HepG2 (cell line): Measurements from ENCODE around the gene LBX2. TPM values are rescaled to one million over a fixed set of nuclear protein-coding genes. Genes with fewer than 3 reads are reported as not detected.

Experiments
- ATAC-seq: fragments of 200-7000 bp; cut with Tn5 transposase; 3 replicates; pipeline ENCODE4 v1.9.1; 2020; ENCODE audit warnings: mild to moderate bottlenecking, moderate library complexity
- BruUV-seq: library from RNA; stranded (reverse); fragments of 400-500 nt; replicated peaks from 2 replicates; lab custom pipeline; 2021; lab: Mats Ljungman, UMichigan
- CTCF ChIA-PET: fragments of 300-600 bp; formaldehyde crosslinking; extraction: SDS; loops from one replicate; lab custom pipeline; 2021; ENCODE audit warnings: low total read pairs, inconsistent platforms, low intra/inter-chr PET ratio; lab: Yijun Ruan, JAX
- POLR2A ChIA-PET: fragments of 350-600 bp; sonication (Branson Sonifier 250); formaldehyde crosslinking; loops from one replicate; lab custom pipeline; 2020; ENCODE audit warnings: antibody characterized with exemption, inconsistent platforms; lab: Yijun Ruan, JAX
- DNase-seq: peaks from one replicate; pipeline ENCODE4 v3.0.0-alpha.2; 2015; ENCODE audit warnings: low spot score
- FAIRE-seq: peaks from 3 replicates; lab custom pipeline; 2011; peaks lifted over from hg19 to GRCh38; lab: Jason Lieb, UNC
- H2AFZ ChIP-seq: one replicate; pipeline ENCODE4 v1.6.1; 2011; ENCODE audit warnings: low read length, inconsistent platforms
- H3K27ac ChIP-seq: fragments of 300-600 bp; 3 replicates; pipeline ENCODE4 v1.8.0; 2011; ENCODE audit warnings: mixed run types, mild to moderate bottlenecking, mixed read lengths, low read length, inconsistent platforms; ENCODE audit not compliant: insufficient read depth; ENCODE audit errors: extremely low read length
- H3K27me3 ChIP-seq, 2 experiments: fragments of 200-600 bp in 1 of 2; 2 replicates in 1 of 2; 3 replicates in 1 of 2; pipeline versions ENCODE4 v1.6.0 to v1.8.0; 2011; ENCODE audit warnings: low read length in 2 of 2, mild to moderate bottlenecking in 2 of 2, moderate library complexity in 2 of 2, inconsistent platforms in 1 of 2; ENCODE audit not compliant: insufficient read depth in 2 of 2, control insufficient read depth in 1 of 2
- H3K36me3 ChIP-seq, 2 experiments: fragments of 200-600 bp in 1 of 2; replicated peaks in 1 of 2; 2 replicates in 1 of 2; 3 replicates in 1 of 2; pipeline versions ENCODE4 v1.5.1 to v1.8.0; 2011; ENCODE audit warnings: low read length in 2 of 2, inconsistent platforms in 1 of 2; ENCODE audit not compliant: insufficient read depth in 2 of 2, control insufficient read depth in 1 of 2
- H3K4me1 ChIP-seq: 2 replicates; pipeline ENCODE4 v1.5.1; 2012; ENCODE audit warnings: low read length, inconsistent platforms; ENCODE audit not compliant: insufficient read depth
- H3K4me2 ChIP-seq: 2 replicates; pipeline ENCODE4 v1.6.0; 2011; ENCODE audit warnings: low read depth, low read length, inconsistent platforms
- H3K4me3 ChIP-seq, 3 experiments: fragments of 200-600 bp in 1 of 3; sonication (generic), shearing (Covaris generic) in 1 of 3; replicated peaks in 1 of 3; 2 replicates each; pipeline ENCODE4 v1.5.1; 2011 to 2016; ENCODE audit warnings: low read length in 3 of 3, inconsistent platforms in 2 of 3, low read depth in 2 of 3, mild to moderate bottlenecking in 2 of 3, control low read depth in 1 of 3, mixed read lengths in 1 of 3; ENCODE audit not compliant: insufficient read depth in 1 of 3
- H3K79me2 ChIP-seq: one replicate; pipeline ENCODE4 v1.6.1; 2011; ENCODE audit warnings: low read length, inconsistent platforms; ENCODE audit not compliant: insufficient read depth
- H3K9ac ChIP-seq: 2 replicates; pipeline ENCODE4 v1.6.0; 2011; ENCODE audit warnings: mild to moderate bottlenecking, low read depth, low read length, inconsistent platforms; ENCODE audit not compliant: insufficient read depth
- H3K9me3 ChIP-seq: 2 replicates; pipeline ENCODE4 v1.5.1; 2012; ENCODE audit warnings: mild to moderate bottlenecking, low read length
- H4K20me1 ChIP-seq: 2 replicates; pipeline ENCODE4 v1.6.0; 2011; ENCODE audit warnings: inconsistent platforms, mild to moderate bottlenecking, low read length, moderate library complexity; ENCODE audit not compliant: insufficient read depth
- GATAD2A ChIP-seq: IDR thresholded peaks from 2 replicates; pipeline ENCODE4 v1.6.1; 2016
- NFYC ChIP-seq: IDR thresholded peaks from 2 replicates; pipeline ENCODE4 v1.6.1; 2016; ENCODE audit warnings: missing genetic modification reagents, missing compliant biosample characterization
- RBFOX2 ChIP-seq: fragments of 200-400 bp; formaldehyde crosslinking; IDR thresholded peaks from 2 replicates; pipeline ENCODE4 v1.6.1; 2017; ENCODE audit warnings: low read depth, mild to moderate bottlenecking, low read length
- SOX6 ChIP-seq, 2 experiments: fragments of 450-650 bp in 1 of 2; sonication (generic) in 1 of 2; formaldehyde crosslinking in 1 of 2; IDR thresholded peaks; 2 replicates each; pipeline versions ENCODE4 v1.4.0 to v1.6.1; 2017 to 2020; ENCODE audit warnings: antibody characterized with exemption in 1 of 2, mild to moderate bottlenecking in 1 of 2, missing genetic modification reagents in 1 of 2
- ZBED4 ChIP-seq: sonication (generic); formaldehyde crosslinking; IDR thresholded peaks from 2 replicates; pipeline ENCODE4 v1.4.0; 2020; ENCODE audit warnings: missing genetic modification reagents, borderline replicate concordance
- ZHX2 ChIP-seq, 2 experiments: sonication (generic) in 1 of 2; formaldehyde crosslinking in 1 of 2; IDR thresholded peaks; 2 replicates each; pipeline versions ENCODE4 v1.6.1 to v1.9.0; 2014 to 2022; ENCODE audit warnings: antibody characterized with exemption in 1 of 2, borderline replicate concordance in 1 of 2, inconsistent platforms in 1 of 2, low read depth in 1 of 2, missing genetic modification reagents in 1 of 2
- WGBS: methylation state at CpG from one replicate; pipeline ENCODE4 v1.1.6; 2017; ENCODE audit warnings: low lambda C conversion rate; 5-methylcytosine and 5-hydroxymethylcytosine counted together
- in situ Hi-C: cut with HindIII; loops from 2 replicates; pipeline ENCODE4 v1.10.0; 2017; ENCODE audit warnings: low pct_unique_long_range_greater_than_20kb; ENCODE audit not compliant: extremely low pct_ligation_motif_present
- intact Hi-C: fragments of 100-400 bp; cut with micrococcal nuclease; formaldehyde crosslinking; loops from one replicate; pipeline ENCODE4 v1.10.0; 2022; ENCODE audit not compliant: unreplicated experiment
- polyA plus RNA-seq, 8 experiments: library from polyadenylated mRNA; depleted of rRNA in 3 of 8; stranded (reverse) in 7 of 8; unstranded in 1 of 8; fragments of >200 nt; fragmentation: Illumina TruSeq in 4 of 8; extraction: Trizol in 4 of 8; gene quantifications; 2 replicates each; pipeline versions ENCODE4 v1.2.1 to v1.2.3, GENCODE V29; 2011 to 2016; ENCODE audit warnings: low read depth in 4 of 8, missing spikeins in 1 of 8, mixed read lengths in 1 of 8; ENCODE audit not compliant: insufficient read depth in 1 of 8
- total RNA-seq, 5 experiments: library from RNA; depleted of rRNA; stranded (reverse); fragments of >200 nt; fragmentation: Illumina TruSeq; extraction: Trizol; gene quantifications; 2 replicates each; pipeline ENCODE4 v1.2.3, GENCODE V29; 2016; ENCODE audit warnings: low read depth in 1 of 5

Gene LBX2
- total and polyA plus RNA-seq, 2 of the 13 experiments (the other 11 are each of a cell fraction or from before 2014, with no cell fraction given), result 6.4 to 8.1 TPM

GRCh38 chr2:74515981-74516633 lies 16.7 kb upstream of the LBX2 start (continued):
- TF ChIP-seq NFYC (CRISPR knock-in tag), result peak; percentile 52; the same call in 1 of the 2 replicates
- no peak for TF ChIP-seq GATAD2A (CRISPR knock-in tag)
- TF ChIP-seq ZBED4 (CRISPR knock-in tag), result no peak

GRCh38 chr2:74515271-74515980 lies 16.0 kb upstream of the LBX2 start:
- POLR2A ChIA-PET, result interaction anchor here (2.1 kb wide), 1 partner anchor 12 kb away, joined by 6 read pairs; no protein-coding TSS in a partner anchor
- H3K9me3 ChIP-seq, result no peaks in the 10 kb centered on the region
- H3K9ac ChIP-seq, result no peak overlapping the region
- peaks cover 11 to 16% of the 10 kb centered on the region in 2 experiments; a peak in 4 of 5 replicates for H3K36me3 ChIP-seq
- WGBS, result 98% methylated on average over 55 of the region's 60 CpGs
- H3K79me2 ChIP-seq, result no peaks in the 10 kb centered on the region
- no peak for ATAC-seq
- no peak overlapping the region for H2AFZ ChIP-seq
- intact Hi-C loops, result no loop called here
- no peak overlapping the region for H3K4me2 ChIP-seq
- peaks cover 43% of the 10 kb centered on the region for H3K4me1 ChIP-seq
- no peak for FAIRE-seq
- H3K27ac ChIP-seq, result no peak overlapping the region
- H4K20me1 ChIP-seq, result no peaks in the 10 kb centered on the region
- BruUV-seq, result no TSS peak
- in situ Hi-C loops, result no loop called here
- no peak overlapping the region for H3K4me3 ChIP-seq
- CTCF ChIA-PET, result no interaction called here
- no peaks in the 10 kb centered on the region for H3K27me3 ChIP-seq
- DNase-seq, result no peak
- TF ChIP-seq ZHX2 (IDR thresholded peaks at IDR 0.05; ENCODE audit: low read depth), result 0 out of 2 replicates have a peak, but pooled peaks have one; percentile 21
- TF ChIP-seq ZHX2 (CRISPR knock-in tag; IDR thresholded peaks at IDR 0.05; ENCODE audit: borderline replicate concordance), result no peak
- TF ChIP-seq RBFOX2, result peak; percentile 19
- no peak for TF ChIP-seq SOX6 (IDR thresholded peaks at IDR 0.05)
- TF ChIP-seq SOX6 (CRISPR knock-in tag; IDR thresholded peaks at IDR 0.05), result no peak
